ENCODE results near the gene DHRS2. TPM values are rescaled to one million over a fixed set of nuclear protein-coding genes. Genes with fewer than 3 reads are reported as not detected.

DHRS2 gene
- total RNA-seq, 2 donors from 2014 or later: not detected

GRCh38 chr14:23643533-23644194, 7.5 kb downstream of the DHRS2 start:
- Histone ChIP-seq H3K36me3 (no peaks in the 10 kb centered on the region), H3K4me3 (no peak overlapping the region), H3K27ac (no peak overlapping the region), H3K27me3 (replicated peaks; ENCODE audit: insufficient read depth) (no peaks in the 10 kb centered on the region), H3K4me1 (ENCODE audit: control insufficient read depth in 1 of 2, low read depth in 2 of 2) (no peaks in the 10 kb centered on the region), H3K9me3 (no peaks in the 10 kb centered on the region)
- TF ChIP-seq CTCF (IDR thresholded peaks at IDR 0.05): no peak
- DNase-seq (ENCODE audit: low spot score) (no peak), ATAC-seq (ENCODE audit: insufficient number of reproducible peaks, low FRiP score, low read depth) (no peak)

GRCh38 chr14:23644195-23644918, 8.2 kb downstream of the DHRS2 start:
- Histone ChIP-seq H3K27ac (no peak overlapping the region), H3K4me3 (no peak overlapping the region), H3K4me1 (ENCODE audit: control insufficient read depth in 1 of 2, low read depth in 2 of 2) (no peaks in the 10 kb centered on the region), H3K9me3 (no peaks in the 10 kb centered on the region), H3K36me3 (no peaks in the 10 kb centered on the region), H3K27me3 (replicated peaks; ENCODE audit: insufficient read depth) (no peaks in the 10 kb centered on the region)
- no peak for ATAC-seq (ENCODE audit: insufficient number of reproducible peaks, low FRiP score, low read depth)
- DNase-seq (ENCODE audit: low spot score): no peak
- TF ChIP-seq CTCF (IDR thresholded peaks at IDR 0.05): no peak

- H3K36me3 ChIP-seq: no peaks in the 10 kb centered on the region
- no peak for ATAC-seq (ENCODE audit: insufficient number of reproducible peaks, low FRiP score, low read depth)
- DNase-seq (ENCODE audit: low spot score): no peak
- H3K9me3 ChIP-seq: no peaks in the 10 kb centered on the region
- H3K27ac ChIP-seq: no peak overlapping the region
- no peaks in the 10 kb centered on the region for H3K27me3 ChIP-seq (replicated peaks; ENCODE audit: insufficient read depth)
- H3K4me3 ChIP-seq: no peak overlapping the region
- no peaks in the 10 kb centered on the region for H3K4me1 ChIP-seq (ENCODE audit: control insufficient read depth in 1 of 2, low read depth in 2 of 2)
- TF ChIP-seq CTCF (IDR thresholded peaks at IDR 0.05): no peak
Observed at GRCh38 chr14:23644919-23645336, 8.8 kb downstream of the DHRS2 start.

GRCh38 chr14:23645504-23645811, 9.3 kb downstream of the DHRS2 start:
- no peaks in the 10 kb centered on the region for H3K4me1 ChIP-seq (ENCODE audit: control insufficient read depth in 1 of 2, low read depth in 2 of 2)
- H3K36me3 ChIP-seq: no peaks in the 10 kb centered on the region
- H3K27ac ChIP-seq: no peak overlapping the region
- no peaks in the 10 kb centered on the region for H3K27me3 ChIP-seq (replicated peaks; ENCODE audit: insufficient read depth)
- no peaks in the 10 kb centered on the region for H3K9me3 ChIP-seq
- TF ChIP-seq CTCF (IDR thresholded peaks at IDR 0.05): no peak
- ATAC-seq (ENCODE audit: insufficient number of reproducible peaks, low FRiP score, low read depth): no peak
- no peak overlapping the region for H3K4me3 ChIP-seq
- no peak for DNase-seq (ENCODE audit: low spot score)

- DNase-seq (ENCODE audit: low spot score): no peak
- Histone ChIP-seq H3K27me3 (replicated peaks; ENCODE audit: insufficient read depth) (no peaks in the 10 kb centered on the region), H3K4me3 (no peak overlapping the region), H3K4me1 (ENCODE audit: control insufficient read depth in 1 of 2, low read depth in 2 of 2) (no peaks in the 10 kb centered on the region), H3K27ac (no peak overlapping the region), H3K9me3 (no peaks in the 10 kb centered on the region), H3K36me3 (no peaks in the 10 kb centered on the region)
- no peak for TF ChIP-seq CTCF (IDR thresholded peaks at IDR 0.05)
- no peak for ATAC-seq (ENCODE audit: insufficient number of reproducible peaks, low FRiP score, low read depth)
Observed at GRCh38 chr14:23645812-23646647, 9.9 kb downstream of the DHRS2 start.

Data from thoracic aorta (tissue), 2 donors.